Measurements from ENCODE around the gene ZNF787. TPM values are rescaled to one million over a fixed set of nuclear protein-coding genes. Genes with fewer than 3 reads are reported as not detected.

The ZNF787 gene
- total RNA-seq, 3 donors from 2014 or later, result 49.1 to 61.2 (median 56.1) TPM

- no peak overlapping the region for H3K4me3 ChIP-seq
- peaks cover 32% of the 10 kb centered on the region for H3K4me1 ChIP-seq (ENCODE audit: low read depth)
- no peaks in the 10 kb centered on the region for H3K9me3 ChIP-seq
- peaks cover 5% of the 10 kb centered on the region for H3K36me3 ChIP-seq (ENCODE audit: low read depth)
- TF ChIP-seq CTCF (IDR thresholded peaks at IDR 0.05), result no peak
- intact Hi-C loops (cut with DNase I, micrococcal nuclease), result no loop called here
- ATAC-seq (no peak), DNase-seq (no peak)
Measured at GRCh38 chr19:56142897-56143434, 21.9 kb upstream of the ZNF787 start.

DNA sequence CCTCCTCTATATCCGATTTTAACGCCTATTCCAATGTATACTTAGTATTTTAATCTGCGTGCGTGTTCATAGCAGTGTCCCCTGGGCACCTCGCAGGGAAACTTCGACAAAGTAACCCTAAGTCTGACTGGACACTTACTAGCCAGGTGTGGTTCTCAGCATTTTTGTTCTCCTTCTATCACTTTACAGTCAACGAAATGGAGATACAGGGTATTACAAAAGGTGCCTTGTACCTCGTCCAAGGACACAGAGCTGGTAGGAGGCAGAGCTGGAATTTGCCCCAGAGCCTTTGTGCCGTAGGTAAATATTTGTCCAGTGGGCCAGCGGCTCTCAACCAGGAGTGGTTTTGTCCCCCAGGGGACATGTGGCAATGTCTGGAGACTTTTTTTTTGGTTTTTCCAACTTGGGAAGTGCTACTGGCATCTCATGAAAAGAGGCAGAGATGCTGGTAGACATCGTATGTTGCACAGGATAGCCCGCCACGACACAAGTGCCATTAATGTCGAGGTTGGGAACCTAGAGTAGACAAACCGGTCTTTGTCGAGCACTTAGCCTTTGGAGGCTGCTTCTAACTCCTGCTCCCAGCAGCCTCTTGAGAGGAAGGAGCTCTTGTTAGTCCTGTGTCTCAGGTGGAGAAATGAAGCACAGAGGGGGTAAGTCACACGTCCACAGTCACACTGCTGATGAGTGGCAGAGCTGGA is 21.1 kb upstream of the ZNF787 start:
- intact Hi-C loops (cut with DNase I, micrococcal nuclease), result no loop called here
- H3K4me3 ChIP-seq, result no peak overlapping the region
- no peak for TF ChIP-seq CTCF (IDR thresholded peaks at IDR 0.05)
- DNase-seq (peak in 2 of 3 donors; percentile 66 to 74), ATAC-seq (peak; percentile 37)
- peaks cover 32% of the 10 kb centered on the region for H3K4me1 ChIP-seq (ENCODE audit: low read depth)
- peaks cover 5% of the 10 kb centered on the region for H3K36me3 ChIP-seq (ENCODE audit: low read depth)
- H3K9me3 ChIP-seq, result no peaks in the 10 kb centered on the region

DNA sequence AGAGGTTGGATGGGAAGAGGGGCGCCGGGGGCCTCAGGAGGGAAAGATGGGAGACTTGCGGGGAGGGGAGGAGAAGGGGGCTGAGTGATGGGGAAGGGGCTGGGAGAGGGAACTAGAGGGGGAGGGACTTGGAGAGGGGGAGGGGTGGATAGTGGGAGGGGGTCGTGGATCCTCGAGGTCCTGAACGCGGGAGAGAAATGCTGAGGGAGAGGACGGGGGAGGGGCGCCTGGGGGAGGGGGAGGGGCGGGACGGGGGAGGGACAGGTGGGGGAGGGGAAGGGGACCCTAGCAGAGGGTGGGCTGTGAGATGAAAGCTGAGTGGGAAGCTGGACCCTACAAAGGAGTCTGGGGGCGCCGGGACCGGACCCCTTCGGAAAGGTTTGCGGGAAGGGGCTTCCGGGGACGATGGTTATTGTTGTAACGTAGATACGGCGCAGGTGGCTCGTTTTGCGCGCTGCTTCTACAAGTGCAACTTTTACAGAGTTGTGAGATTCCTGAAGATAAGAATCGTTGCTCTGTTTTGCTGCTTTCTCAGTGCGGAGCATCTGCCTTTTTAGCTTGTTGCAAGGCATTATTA is 20.4 kb upstream of the ZNF787 start:
- peaks cover 5% of the 10 kb centered on the region for H3K36me3 ChIP-seq (ENCODE audit: low read depth)
- DNase-seq (peak in 2 of 3 donors; percentile 53 to 60), ATAC-seq (no peak)
- H3K4me1 ChIP-seq (ENCODE audit: low read depth), result peaks cover 32% of the 10 kb centered on the region
- H3K9me3 ChIP-seq, result no peaks in the 10 kb centered on the region
- H3K4me3 ChIP-seq, result peak overlapping the region; percentile 24
- TF ChIP-seq CTCF (IDR thresholded peaks at IDR 0.05), result no peak
- intact Hi-C loops (cut with DNase I, micrococcal nuclease), result no loop called here

DNA sequence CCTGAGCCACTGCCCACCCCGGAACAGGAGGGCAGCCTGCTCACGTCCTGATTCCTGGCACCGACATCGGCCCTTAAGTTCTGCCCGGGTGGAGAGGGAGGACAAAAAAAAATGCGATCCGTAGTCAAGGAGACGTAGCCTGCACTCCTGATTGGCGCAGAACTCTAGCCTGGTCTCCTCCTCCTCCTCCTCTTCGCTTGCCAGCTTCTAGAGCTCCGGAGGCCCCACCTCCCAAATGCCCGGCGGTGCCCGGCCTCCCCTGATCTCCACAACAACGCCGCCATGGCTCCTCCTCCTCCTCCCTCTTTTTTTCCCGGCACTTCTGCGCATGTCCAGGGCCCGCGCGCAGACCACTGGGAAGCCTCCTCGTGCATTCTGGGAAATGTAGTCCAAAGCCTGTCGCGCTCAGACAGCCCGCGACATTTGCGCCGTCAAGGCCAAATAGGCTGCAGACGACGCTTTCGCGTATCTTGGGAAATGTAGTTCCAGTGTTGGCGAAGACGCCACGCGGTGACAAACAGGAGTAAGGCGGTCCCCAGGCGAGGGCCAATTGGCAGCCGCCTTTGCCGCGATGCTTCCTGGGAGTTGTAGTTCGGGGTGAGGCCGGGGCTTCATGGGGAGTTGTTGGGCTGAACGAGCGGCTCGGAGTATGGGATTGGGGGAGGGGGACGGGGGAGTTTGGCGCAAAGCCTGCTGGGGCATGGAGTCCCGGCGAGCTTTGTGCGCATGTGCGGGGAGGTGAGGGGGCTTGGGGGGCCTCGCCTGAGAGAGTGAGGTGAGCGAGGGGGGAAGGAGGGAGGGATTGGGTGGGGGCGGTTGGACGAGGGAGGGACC is 19.7 kb upstream of the ZNF787 start, which contains the start of gene ZNF444:
ZNF444 (plus strand) TSS at position 705 of the 834 bp plus-strand sequence. CDS start 5,625 bp downstream, outside the sequence.
- TF ChIP-seq CTCF (IDR thresholded peaks at IDR 0.05), result no peak
- ATAC-seq (peak; percentile 89), DNase-seq (peak; percentile 98 to 99 (median 99))
- peak within 1 kb of the TSS; percentile 24 for H3K4me3 ChIP-seq
- H3K36me3 ChIP-seq (ENCODE audit: low read depth), result peaks cover 5% of the 10 kb centered on the region
- H3K9me3 ChIP-seq, result no peaks in the 10 kb centered on the region
- H3K4me1 ChIP-seq (ENCODE audit: low read depth), result peaks cover 32% of the 10 kb centered on the region
- intact Hi-C loops (cut with DNase I, micrococcal nuclease), result no loop called here

DNA sequence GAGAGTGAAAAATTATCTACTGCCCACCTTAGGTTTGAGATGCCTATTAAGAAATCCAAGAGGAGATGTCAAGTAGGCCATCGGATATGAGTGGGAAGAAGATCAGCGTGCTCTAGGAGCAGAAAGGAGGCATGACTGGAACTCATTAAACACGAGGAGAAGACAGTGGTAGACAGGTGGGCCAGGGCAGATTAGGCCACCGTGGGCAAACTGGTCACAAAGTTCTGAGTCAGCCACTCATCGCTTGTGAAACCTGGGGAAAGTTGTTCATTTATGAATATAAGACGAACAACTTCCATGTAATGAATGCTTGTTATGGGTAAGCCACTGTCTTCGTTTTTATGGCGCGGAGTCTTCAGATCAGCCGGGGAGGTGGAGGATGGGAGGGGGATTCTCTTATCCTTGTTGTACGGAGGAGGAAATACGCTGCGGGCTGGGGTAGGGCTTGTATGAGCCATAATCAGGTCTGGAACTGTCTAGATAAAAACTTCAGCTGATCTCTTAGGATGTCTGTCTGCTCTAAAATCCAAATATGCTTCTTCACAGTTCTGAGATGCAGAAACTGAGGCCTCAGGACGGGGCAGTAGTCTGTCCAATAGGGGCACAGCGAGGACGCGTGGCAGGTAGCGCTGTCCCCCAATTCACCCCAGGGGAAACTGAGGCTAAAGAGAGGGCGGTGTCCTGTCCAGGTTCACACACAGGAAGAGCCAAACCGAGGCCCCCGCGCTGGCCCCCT is 18.9 kb upstream of the ZNF787 start:
- no peak overlapping the region for H3K4me3 ChIP-seq
- DNase-seq (no peak), ATAC-seq (no peak)
- H3K4me1 ChIP-seq (ENCODE audit: low read depth), result peaks cover 35% of the 10 kb centered on the region
- intact Hi-C loops (cut with DNase I, micrococcal nuclease), result no loop called here
- H3K36me3 ChIP-seq (ENCODE audit: low read depth), result peaks cover 5% of the 10 kb centered on the region
- no peak for TF ChIP-seq CTCF (IDR thresholded peaks at IDR 0.05)
- no peaks in the 10 kb centered on the region for H3K9me3 ChIP-seq

Measured in mucosa of descending colon (tissue), 3 donors.